ENCODE data around the gene EDNRA.

EDNRA gene

GRCh38 chr4:147589586-147589985 lies 108.7 kb downstream of the EDNRA start:
- DNase-seq (ENCODE audit: low spot score) = no peak

GRCh38 chr4:147590249-147590920 lies 109.5 kb downstream of the EDNRA start:
- peak; percentile 58 for DNase-seq (ENCODE audit: low spot score)

- DNase-seq (ENCODE audit: low spot score) = no peak
Observed at GRCh38 chr4:147591106-147591505, 110.2 kb downstream of the EDNRA start.

DNA sequence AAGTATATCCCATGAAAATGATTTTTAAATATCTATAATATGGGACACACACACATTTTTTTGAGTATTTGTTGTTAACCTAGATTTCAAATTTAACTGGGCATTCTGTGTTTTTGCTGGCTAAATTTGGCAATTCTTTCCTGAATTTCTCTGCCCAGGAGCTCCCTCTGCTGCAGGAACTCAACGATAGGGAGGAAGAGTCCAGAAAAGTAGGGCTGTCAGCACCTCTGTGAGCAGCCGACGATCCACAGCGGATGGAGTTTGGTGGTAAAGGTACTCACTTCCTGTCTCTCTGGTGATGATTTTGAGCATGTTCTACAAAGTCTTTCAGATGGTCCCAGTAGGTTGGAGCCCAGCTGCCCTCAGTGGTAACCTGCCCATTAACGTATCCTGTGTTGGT lies 113.2 kb downstream of the EDNRA start:
- no peak for DNase-seq (ENCODE audit: low spot score)
